Measurements from ENCODE around the gene GATAD2B.
A peak's percentile ranks its signal among the peaks of the same experiment; 100 is the strongest.
"Not testable (repeated sequence)": the region's sequence is repeated elsewhere in the genome, so short reads cannot be mapped to it uniquely, and the experiment has no call there.

Gene GATAD2B

GRCh38 chr1:153795934-153796785, 126.6 kb downstream of the GATAD2B start:
- DNase-seq (ENCODE audit: low spot score), result no peak

GRCh38 chr1:153795330-153795837, 127.4 kb downstream of the GATAD2B start:
- DNase-seq (ENCODE audit: low spot score), result peak; percentile 76

- DNase-seq (ENCODE audit: low spot score), result no peak
Measured at GRCh38 chr1:153794624-153795329, 128.0 kb downstream of the GATAD2B start.

- no peak for DNase-seq (ENCODE audit: low spot score)
Measured at GRCh38 chr1:153793973-153794615, 128.7 kb downstream of the GATAD2B start.

GRCh38 chr1:153793261-153793972, 129.4 kb downstream of the GATAD2B start:
- DNase-seq (ENCODE audit: low spot score), result no peak

- no peak for DNase-seq (ENCODE audit: low spot score)
Measured at GRCh38 chr1:153792631-153793041, 130.1 kb downstream of the GATAD2B start.

GRCh38 chr1:153791648-153792253, 131.0 kb downstream of the GATAD2B start:
- no peak for DNase-seq (ENCODE audit: low spot score)

- DNase-seq (ENCODE audit: low spot score), result no peak
Measured at GRCh38 chr1:153790966-153791647, 131.7 kb downstream of the GATAD2B start.

- peak; percentile 90 for DNase-seq (ENCODE audit: low spot score)
Measured at GRCh38 chr1:153790313-153790965, 132.3 kb downstream of the GATAD2B start.

GRCh38 chr1:153789478-153790034, 133.2 kb downstream of the GATAD2B start:
- DNase-seq (ENCODE audit: low spot score), result no peak

- no peak for DNase-seq (ENCODE audit: low spot score)
Measured at GRCh38 chr1:153786038-153786790, 136.6 kb downstream of the GATAD2B start.

GRCh38 chr1:153783233-153784190, 139.3 kb downstream of the GATAD2B start:
- peak; percentile 89 for DNase-seq (ENCODE audit: low spot score)

GRCh38 chr1:153782648-153783047, 140.1 kb downstream of the GATAD2B start:
- not testable (repeated sequence) for DNase-seq (ENCODE audit: low spot score)

GRCh38 chr1:153780551-153780950, 142.2 kb downstream of the GATAD2B start:
- no peak for DNase-seq (ENCODE audit: low spot score)

- DNase-seq (ENCODE audit: low spot score), result no peak
Measured at GRCh38 chr1:153779781-153780541, 142.8 kb downstream of the GATAD2B start.

GRCh38 chr1:153778824-153779519, 143.8 kb downstream of the GATAD2B start:
- DNase-seq (ENCODE audit: low spot score), result no peak
